Loucy (cell line): ENCODE measurements around the gene TTLL9.

Experiments
- H2AFZ ChIP-seq: fragments of 200-600 bp; sonication (generic); 2 replicates; pipeline ENCODE4 v1.6.0; 2016; ENCODE audit warnings: antibody characterized with exemption, mild to moderate bottlenecking, low read length, moderate library complexity
- H3F3A ChIP-seq: fragments of 200-600 bp; 2 replicates; pipeline ENCODE4 v1.6.0; 2016; ENCODE audit warnings: antibody characterized with exemption, low read depth, mild to moderate bottlenecking
- H3K27me3 ChIP-seq: fragments of 200-600 bp; sonication (generic); 2 replicates; pipeline ENCODE4 v1.6.1; 2014; ENCODE audit warnings: low read length, mild to moderate bottlenecking; ENCODE audit not compliant: insufficient read depth, poor library complexity, severe bottlenecking
- H3K36me3 ChIP-seq: fragments of 200-600 bp; sonication (generic); 2 replicates; pipeline ENCODE4 v1.6.1; 2016; ENCODE audit warnings: low read length; ENCODE audit not compliant: insufficient read depth
- H3K4me1 ChIP-seq: fragments of 200-600 bp; sonication (generic); 2 replicates; pipeline ENCODE4 v1.5.1; 2014; ENCODE audit warnings: low read length, mild to moderate bottlenecking; ENCODE audit not compliant: insufficient read depth, poor library complexity, severe bottlenecking
- H3K4me2 ChIP-seq: fragments of 200-600 bp; sonication (generic); 2 replicates; pipeline ENCODE4 v1.6.0; 2014; ENCODE audit warnings: antibody characterized with exemption, low read length, low read depth, mild to moderate bottlenecking; ENCODE audit not compliant: poor library complexity, severe bottlenecking
- H3K4me3 ChIP-seq: fragments of 200-600 bp; sonication (generic); 2 replicates; pipeline ENCODE4 v1.5.1; 2014; ENCODE audit warnings: low read length, mild to moderate bottlenecking, mixed read lengths; ENCODE audit not compliant: poor library complexity, severe bottlenecking
- H3K79me2 ChIP-seq: fragments of 200-600 bp; sonication (generic); 2 replicates; pipeline ENCODE4 v1.6.1; 2014; ENCODE audit warnings: low read length; ENCODE audit not compliant: insufficient read depth
- H3K9ac ChIP-seq: fragments of 200-600 bp; sonication (generic); 2 replicates; pipeline ENCODE4 v1.6.0; 2014; ENCODE audit warnings: mild to moderate bottlenecking, low read depth, low read length, moderate library complexity; ENCODE audit not compliant: poor library complexity, severe bottlenecking
- H3K9me2 ChIP-seq: fragments of 200-600 bp; sonication (generic); replicated peaks from 2 replicates; pipeline ENCODE4 v1.6.1; 2016; ENCODE audit warnings: low read depth, low read length, mixed read lengths
- H3K9me3 ChIP-seq: fragments of 200-600 bp; sonication (generic); 2 replicates; pipeline ENCODE4 v1.6.1; 2014; ENCODE audit warnings: mild to moderate bottlenecking, antibody characterized with exemption, low read length, low read depth; ENCODE audit not compliant: insufficient read depth
- H4K20me1 ChIP-seq: fragments of 200-600 bp; sonication (generic); 2 replicates; pipeline ENCODE4 v1.6.0; 2014; ENCODE audit warnings: antibody characterized with exemption, low read length, mild to moderate bottlenecking; ENCODE audit not compliant: insufficient read depth, poor library complexity, severe bottlenecking
- CTCF ChIP-seq: fragments of 200-600 bp; sonication (generic); conservative IDR thresholded peaks from 2 replicates; pipeline ENCODE4 v1.5.1; 2014; ENCODE audit warnings: mild to moderate bottlenecking, antibody characterized with exemption, low read length
- EZH2phosphoT487 ChIP-seq: fragments of 200-600 bp; IDR thresholded peaks from 2 replicates; pipeline ENCODE4 v1.6.1; 2018; ENCODE audit warnings: antibody characterized with exemption, mild to moderate bottlenecking, moderate library complexity, borderline replicate concordance

The TTLL9 gene

GRCh38 chr20:31883829-31884228 lies 13.4 kb downstream of the TTLL9 start:
- no peaks in the 10 kb centered on the region for H3K9me2 ChIP-seq
- no peak overlapping the region for H2AFZ ChIP-seq
- no peaks in the 10 kb centered on the region for H3K9me3 ChIP-seq
- no peaks in the 10 kb centered on the region for H4K20me1 ChIP-seq
- no peaks in the 10 kb centered on the region for H3K36me3 ChIP-seq
- H3K4me1 ChIP-seq = peaks cover 4% of the 10 kb centered on the region
- H3F3A ChIP-seq = no peaks in the 10 kb centered on the region
- H3K9ac ChIP-seq = no peak overlapping the region
- H3K27me3 ChIP-seq = no peaks in the 10 kb centered on the region
- H3K4me3 ChIP-seq = no peak overlapping the region
- H3K4me2 ChIP-seq = no peak overlapping the region
- TF ChIP-seq CTCF = no peak
- TF ChIP-seq EZH2phosphoT487 = no peak
- H3K79me2 ChIP-seq = no peaks in the 10 kb centered on the region

GRCh38 chr20:31890646-31891045 lies 20.2 kb downstream of the TTLL9 start:
- no peak overlapping the region for H2AFZ ChIP-seq
- H4K20me1 ChIP-seq = no peaks in the 10 kb centered on the region
- no peaks in the 10 kb centered on the region for H3K27me3 ChIP-seq
- no peak overlapping the region for H3K9ac ChIP-seq
- H3F3A ChIP-seq = no peaks in the 10 kb centered on the region
- H3K36me3 ChIP-seq = no peaks in the 10 kb centered on the region
- H3K9me2 ChIP-seq = no peaks in the 10 kb centered on the region
- no peak overlapping the region for H3K4me2 ChIP-seq
- H3K9me3 ChIP-seq = no peaks in the 10 kb centered on the region
- H3K4me3 ChIP-seq = no peak overlapping the region
- TF ChIP-seq CTCF (no peak), EZH2phosphoT487 (no peak)
- no peaks in the 10 kb centered on the region for H3K4me1 ChIP-seq
- H3K79me2 ChIP-seq = no peaks in the 10 kb centered on the region

GRCh38 chr20:31894980-31895675 lies 24.7 kb downstream of the TTLL9 start:
- Histone ChIP-seq H3K9ac (no peak overlapping the region), H3K36me3 (no peaks in the 10 kb centered on the region), H3K9me2 (no peaks in the 10 kb centered on the region), H4K20me1 (no peaks in the 10 kb centered on the region), H3K9me3 (no peaks in the 10 kb centered on the region), H2AFZ (no peak overlapping the region), H3K4me1 (no peaks in the 10 kb centered on the region), H3F3A (no peaks in the 10 kb centered on the region), H3K79me2 (no peaks in the 10 kb centered on the region), H3K4me3 (no peak overlapping the region), H3K27me3 (no peaks in the 10 kb centered on the region), H3K4me2 (no peak overlapping the region)
- no peak for TF ChIP-seq CTCF
- TF ChIP-seq EZH2phosphoT487 = no peak
